ENCODE data around the gene TBX2. TPM values are rescaled to one million over a fixed set of nuclear protein-coding genes. Genes with fewer than 3 reads are reported as not detected.

The TBX2 gene
- total and polyA plus RNA-seq, 2 of the 13 experiments (the other 11 are each of a cell fraction or from before 2014, with no cell fraction given), result 2.8 to 15.3 TPM

DNA sequence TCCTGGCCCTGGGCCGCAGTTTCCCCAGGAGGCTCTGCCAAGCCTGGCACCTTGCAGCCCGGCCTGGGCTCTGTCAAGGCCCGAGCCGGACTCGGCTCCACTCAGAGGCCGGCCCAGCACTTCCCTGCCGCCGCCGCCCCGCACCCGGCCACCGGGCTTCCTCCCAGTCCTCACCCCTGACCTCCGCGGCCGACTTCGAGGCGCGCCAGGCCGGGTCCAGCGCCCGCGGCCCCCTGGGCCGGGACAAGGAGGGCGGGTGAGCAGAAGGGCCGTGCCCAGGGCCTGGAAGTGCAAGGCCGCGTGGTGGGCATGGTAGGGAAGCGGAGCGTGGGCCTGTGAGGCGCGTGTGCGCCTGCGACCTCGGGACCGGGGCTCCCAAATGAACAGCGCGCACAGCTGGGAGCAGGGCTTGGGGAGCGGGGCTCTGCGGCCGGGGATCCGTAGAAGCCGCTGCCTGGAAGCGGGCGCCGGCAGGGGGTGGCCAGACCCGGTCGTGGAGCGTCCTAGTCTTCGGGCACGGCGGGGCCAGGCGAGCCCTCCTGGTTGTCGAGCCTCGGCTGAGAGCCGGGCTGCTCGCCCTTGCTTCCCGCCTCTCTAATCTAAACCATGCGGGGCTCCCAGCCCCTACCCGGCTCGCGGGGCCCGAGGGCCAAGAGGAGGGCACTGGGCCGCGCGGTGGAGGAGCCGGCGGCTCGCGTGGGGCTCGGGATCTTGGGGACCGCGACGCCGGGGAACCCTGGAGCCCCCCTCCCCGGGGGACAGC lies 52.1 kb downstream of the TBX2 start (continued):
- TF ChIP-seq, protein P1, sequence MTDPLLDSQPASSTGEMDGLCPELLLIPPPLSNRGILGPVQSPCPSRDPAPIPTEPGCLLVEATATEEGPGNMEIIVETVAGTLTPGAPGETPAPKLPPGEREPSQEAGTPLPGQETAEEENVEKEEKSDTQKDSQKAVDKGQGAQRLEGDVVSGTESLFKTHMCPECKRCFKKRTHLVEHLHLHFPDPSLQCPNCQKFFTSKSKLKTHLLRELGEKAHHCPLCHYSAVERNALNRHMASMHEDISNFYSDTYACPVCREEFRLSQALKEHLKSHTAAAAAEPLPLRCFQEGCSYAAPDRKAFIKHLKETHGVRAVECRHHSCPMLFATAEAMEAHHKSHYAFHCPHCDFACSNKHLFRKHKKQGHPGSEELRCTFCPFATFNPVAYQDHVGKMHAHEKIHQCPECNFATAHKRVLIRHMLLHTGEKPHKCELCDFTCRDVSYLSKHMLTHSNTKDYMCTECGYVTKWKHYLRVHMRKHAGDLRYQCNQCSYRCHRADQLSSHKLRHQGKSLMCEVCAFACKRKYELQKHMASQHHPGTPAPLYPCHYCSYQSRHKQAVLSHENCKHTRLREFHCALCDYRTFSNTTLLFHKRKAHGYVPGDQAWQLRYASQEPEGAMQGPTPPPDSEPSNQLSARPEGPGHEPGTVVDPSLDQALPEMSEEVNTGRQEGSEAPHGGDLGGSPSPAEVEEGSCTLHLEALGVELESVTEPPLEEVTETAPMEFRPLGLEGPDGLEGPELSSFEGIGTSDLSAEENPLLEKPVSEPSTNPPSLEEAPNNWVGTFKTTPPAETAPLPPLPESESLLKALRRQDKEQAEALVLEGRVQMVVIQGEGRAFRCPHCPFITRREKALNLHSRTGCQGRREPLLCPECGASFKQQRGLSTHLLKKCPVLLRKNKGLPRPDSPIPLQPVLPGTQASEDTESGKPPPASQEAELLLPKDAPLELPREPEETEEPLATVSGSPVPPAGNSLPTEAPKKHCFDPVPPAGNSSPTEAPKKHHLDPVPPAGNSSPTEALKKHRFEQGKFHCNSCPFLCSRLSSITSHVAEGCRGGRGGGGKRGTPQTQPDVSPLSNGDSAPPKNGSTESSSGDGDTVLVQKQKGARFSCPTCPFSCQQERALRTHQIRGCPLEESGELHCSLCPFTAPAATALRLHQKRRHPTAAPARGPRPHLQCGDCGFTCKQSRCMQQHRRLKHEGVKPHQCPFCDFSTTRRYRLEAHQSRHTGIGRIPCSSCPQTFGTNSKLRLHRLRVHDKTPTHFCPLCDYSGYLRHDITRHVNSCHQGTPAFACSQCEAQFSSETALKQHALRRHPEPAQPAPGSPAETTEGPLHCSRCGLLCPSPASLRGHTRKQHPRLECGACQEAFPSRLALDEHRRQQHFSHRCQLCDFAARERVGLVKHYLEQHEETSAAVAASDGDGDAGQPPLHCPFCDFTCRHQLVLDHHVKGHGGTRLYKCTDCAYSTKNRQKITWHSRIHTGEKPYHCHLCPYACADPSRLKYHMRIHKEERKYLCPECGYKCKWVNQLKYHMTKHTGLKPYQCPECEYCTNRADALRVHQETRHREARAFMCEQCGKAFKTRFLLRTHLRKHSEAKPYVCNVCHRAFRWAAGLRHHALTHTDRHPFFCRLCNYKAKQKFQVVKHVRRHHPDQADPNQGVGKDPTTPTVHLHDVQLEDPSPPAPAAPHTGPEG (CRISPR knock-in tag; IDR thresholded peaks at IDR 0.05), result no peak

DNA sequence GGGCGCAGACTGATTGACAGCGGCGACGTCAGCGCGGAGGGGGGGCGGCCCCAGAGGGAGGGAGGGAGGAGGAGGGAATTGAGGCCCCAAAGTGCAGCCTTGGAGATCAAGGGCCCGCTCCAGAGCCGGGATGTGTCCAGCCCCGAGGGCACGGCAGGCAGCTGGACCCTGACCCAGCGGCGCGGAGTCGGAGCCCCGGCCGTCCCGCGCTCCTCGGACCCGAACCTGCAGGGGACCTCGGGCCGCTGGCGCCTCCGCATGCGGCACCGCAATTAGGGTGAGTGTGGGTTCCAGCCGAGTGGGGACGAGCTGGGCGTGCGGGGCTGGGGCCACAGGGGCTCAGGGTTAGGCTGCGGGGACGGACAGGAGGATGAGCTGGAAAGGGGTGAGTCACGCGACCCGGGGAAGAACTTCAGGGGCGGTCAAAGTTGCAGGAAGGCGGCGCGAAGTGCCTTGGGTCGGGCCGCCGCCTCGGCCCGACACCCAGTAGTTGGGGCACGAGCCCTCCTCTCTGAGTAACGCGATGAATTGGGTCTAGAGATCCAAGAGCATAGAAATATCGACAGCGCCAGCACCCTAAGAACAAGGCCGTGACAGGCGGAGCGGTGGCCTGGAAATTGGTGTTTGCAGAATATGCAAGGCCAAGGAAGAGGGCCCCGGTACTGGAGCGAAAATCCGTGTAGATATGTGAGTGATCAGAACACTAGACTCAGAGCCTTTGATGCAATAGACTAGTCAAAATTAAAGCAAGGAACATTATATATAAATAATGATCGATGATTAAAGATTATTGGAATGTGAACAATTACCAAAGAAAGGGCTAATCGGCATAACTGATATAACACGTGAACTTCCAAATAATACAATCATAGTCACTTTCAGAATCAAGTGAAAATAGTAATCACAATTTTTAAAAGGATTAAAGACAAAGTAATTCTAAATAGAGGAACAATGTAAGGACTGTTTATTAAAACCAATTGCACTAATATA lies 53.0 kb downstream of the TBX2 start, which contains the start of gene TBX4:
TBX4 (plus strand) TSS at position 122 of the 990 bp plus-strand sequence. CDS start 4,069 bp downstream, outside the sequence.
- POLR2A ChIA-PET, result no interaction called here
- TF ChIP-seq THYN1 (CRISPR knock-in tag; IDR thresholded peaks at IDR 0.05; ENCODE audit: borderline replicate concordance, low read depth) (no peak), ZNF841 (CRISPR knock-in tag; IDR thresholded peaks at IDR 0.05; ENCODE audit: borderline replicate concordance) (no peak), ZFY (CRISPR knock-in tag; IDR thresholded peaks at IDR 0.05) (no peak), MIXL1 (CRISPR knock-in tag; IDR thresholded peaks at IDR 0.05) (no peak), SOX5 (CRISPR knock-in tag; IDR thresholded peaks at IDR 0.05; ENCODE audit: borderline replicate concordance) (no peak)
- TF ChIP-seq, protein P2, sequence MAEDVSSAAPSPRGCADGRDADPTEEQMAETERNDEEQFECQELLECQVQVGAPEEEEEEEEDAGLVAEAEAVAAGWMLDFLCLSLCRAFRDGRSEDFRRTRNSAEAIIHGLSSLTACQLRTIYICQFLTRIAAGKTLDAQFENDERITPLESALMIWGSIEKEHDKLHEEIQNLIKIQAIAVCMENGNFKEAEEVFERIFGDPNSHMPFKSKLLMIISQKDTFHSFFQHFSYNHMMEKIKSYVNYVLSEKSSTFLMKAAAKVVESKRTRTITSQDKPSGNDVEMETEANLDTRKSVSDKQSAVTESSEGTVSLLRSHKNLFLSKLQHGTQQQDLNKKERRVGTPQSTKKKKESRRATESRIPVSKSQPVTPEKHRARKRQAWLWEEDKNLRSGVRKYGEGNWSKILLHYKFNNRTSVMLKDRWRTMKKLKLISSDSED (CRISPR knock-in tag; IDR thresholded peaks at IDR 0.05), result no peak
- TF ChIP-seq, protein P3, sequence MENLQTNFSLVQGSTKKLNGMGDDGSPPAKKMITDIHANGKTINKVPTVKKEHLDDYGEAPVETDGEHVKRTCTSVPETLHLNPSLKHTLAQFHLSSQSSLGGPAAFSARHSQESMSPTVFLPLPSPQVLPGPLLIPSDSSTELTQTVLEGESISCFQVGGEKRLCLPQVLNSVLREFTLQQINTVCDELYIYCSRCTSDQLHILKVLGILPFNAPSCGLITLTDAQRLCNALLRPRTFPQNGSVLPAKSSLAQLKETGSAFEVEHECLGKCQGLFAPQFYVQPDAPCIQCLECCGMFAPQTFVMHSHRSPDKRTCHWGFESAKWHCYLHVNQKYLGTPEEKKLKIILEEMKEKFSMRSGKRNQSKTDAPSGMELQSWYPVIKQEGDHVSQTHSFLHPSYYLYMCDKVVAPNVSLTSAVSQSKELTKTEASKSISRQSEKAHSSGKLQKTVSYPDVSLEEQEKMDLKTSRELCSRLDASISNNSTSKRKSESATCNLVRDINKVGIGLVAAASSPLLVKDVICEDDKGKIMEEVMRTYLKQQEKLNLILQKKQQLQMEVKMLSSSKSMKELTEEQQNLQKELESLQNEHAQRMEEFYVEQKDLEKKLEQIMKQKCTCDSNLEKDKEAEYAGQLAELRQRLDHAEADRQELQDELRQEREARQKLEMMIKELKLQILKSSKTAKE (CRISPR knock-in tag; IDR thresholded peaks at IDR 0.05; ENCODE audit: borderline replicate concordance), result no peak
- TF ChIP-seq, protein P4, sequence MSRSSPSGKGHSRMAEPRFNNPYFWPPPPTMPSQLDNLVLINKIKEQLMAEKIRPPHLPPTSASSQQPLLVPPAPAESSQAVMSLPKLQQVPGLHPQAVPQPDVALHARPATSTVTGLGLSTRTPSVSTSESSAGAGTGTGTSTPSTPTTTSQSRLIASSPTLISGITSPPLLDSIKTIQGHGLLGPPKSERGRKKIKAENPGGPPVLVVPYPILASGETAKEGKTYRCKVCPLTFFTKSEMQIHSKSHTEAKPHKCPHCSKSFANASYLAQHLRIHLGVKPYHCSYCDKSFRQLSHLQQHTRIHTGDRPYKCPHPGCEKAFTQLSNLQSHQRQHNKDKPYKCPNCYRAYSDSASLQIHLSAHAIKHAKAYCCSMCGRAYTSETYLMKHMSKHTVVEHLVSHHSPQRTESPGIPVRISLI (CRISPR knock-in tag; IDR thresholded peaks at IDR 0.05; ENCODE audit: borderline replicate concordance), result no peak

More for the DNA sequence above, 53.0 kb downstream of the TBX2 start, which contains the start of gene TBX4:
- intact Hi-C loops (cut with micrococcal nuclease; ENCODE audit: unreplicated experiment), result no loop called here
- FAIRE-seq, result no peak
- no peaks in the 10 kb centered on the region for H4K20me1 ChIP-seq (ENCODE audit: insufficient read depth, low read length)
- 96% methylated on average over 56 of the region's 59 CpGs for WGBS (ENCODE audit: low lambda C conversion rate)
- H3K27me3 ChIP-seq (ENCODE audit: control insufficient read depth in 1 of 2, insufficient read depth in 2 of 2, low read length in 2 of 2), result no peaks in the 10 kb centered on the region
- H3K4me3 ChIP-seq (replicated peaks in 1 of 3; ENCODE audit: insufficient read depth in 1 of 3, low read depth in 2 of 3, low read length in 3 of 3), result no peak within 1 kb of the TSS
- no peaks in the 10 kb centered on the region for H3K79me2 ChIP-seq (ENCODE audit: insufficient read depth, low read length)
- ATAC-seq, result no peak
- no peaks in the 10 kb centered on the region for H3K36me3 ChIP-seq (replicated peaks in 1 of 2; ENCODE audit: control insufficient read depth in 1 of 2, insufficient read depth in 2 of 2, low read length in 2 of 2)
- no TSS peak for BruUV-seq (replicated peaks)
- no peaks in the 10 kb centered on the region for H3K9me3 ChIP-seq (ENCODE audit: low read length)
- no peak within 1 kb of the TSS for H3K9ac ChIP-seq (ENCODE audit: insufficient read depth, low read depth, low read length)
- no peak within 1 kb of the TSS for H2AFZ ChIP-seq (ENCODE audit: low read length)
- CTCF ChIA-PET (ENCODE audit: low intra/inter-chr PET ratio, low total read pairs), result no interaction called here
- no peak within 1 kb of the TSS for H3K27ac ChIP-seq (ENCODE audit: extremely low read length, insufficient read depth, low read length)
- peaks cover 21% of the 10 kb centered on the region for H3K4me1 ChIP-seq (ENCODE audit: insufficient read depth, low read length)
- in situ Hi-C loops (cut with HindIII; ENCODE audit: extremely low pct_ligation_motif_present, low pct_unique_long_range_greater_than_20kb), result no loop called here
- no peak within 1 kb of the TSS for H3K4me2 ChIP-seq (ENCODE audit: low read depth, low read length)
- no peak for DNase-seq (ENCODE audit: low spot score)
